SK-N-SH treated with all-trans-retinoic acid at 6 μM for 48 hours (cell line): ENCODE data around the gene SLC25A11.
"Not testable (repeated sequence)": the region's sequence is repeated elsewhere in the genome, so short reads cannot be mapped to it uniquely, and the experiment has no call there.

Source experiments
- ATAC-seq: fragments of 200-7000 bp; cut with Tn5 transposase; 3 replicates; pipeline ENCODE4 v1.9.1; 2020; ENCODE audit warnings: mild to moderate bottlenecking, moderate library complexity
- BACH2 ChIP-seq: fragments of 250-450 bp; sonication (Bioruptor Pico); IDR thresholded peaks from 2 replicates; pipeline ENCODE4 v1.9.0; 2021; ENCODE audit warnings: mild to moderate bottlenecking, borderline replicate concordance
- CREB5 ChIP-seq: fragments of 250-450 bp; sonication (Bioruptor Pico); IDR thresholded peaks from 2 replicates; pipeline ENCODE4 v1.5.1; 2020; ENCODE audit warnings: low read depth, mild to moderate bottlenecking, moderate library complexity
- CSDC2 ChIP-seq: fragments of 250-450 bp; sonication (Bioruptor Pico); IDR thresholded peaks from 2 replicates; pipeline ENCODE4 v1.5.0; 2020; ENCODE audit warnings: mild to moderate bottlenecking, moderate library complexity
- CSRNP3 ChIP-seq: fragments of 250-450 bp; sonication (Bioruptor Pico); IDR thresholded peaks from 2 replicates; pipeline ENCODE4 v1.5.1; 2021; ENCODE audit warnings: mild to moderate bottlenecking, moderate library complexity
- ESRRG ChIP-seq: fragments of 250-450 bp; sonication (Bioruptor Pico); IDR thresholded peaks from 2 replicates; pipeline ENCODE4 v1.6.1; 2021; ENCODE audit warnings: mild to moderate bottlenecking
- GLIS3 ChIP-seq: fragments of 250-450 bp; sonication (Bioruptor Pico); IDR thresholded peaks from 2 replicates; pipeline ENCODE4 v1.5.0; 2020; ENCODE audit warnings: mild to moderate bottlenecking, moderate library complexity
- OSR1 ChIP-seq: fragments of 250-450 bp; sonication (Bioruptor Pico); IDR thresholded peaks from 2 replicates; pipeline ENCODE4 v1.8.0; 2022; ENCODE audit warnings: moderate library complexity, mild to moderate bottlenecking, inconsistent platforms
- PPARA ChIP-seq: fragments of 250-450 bp; sonication (Bioruptor Pico); IDR thresholded peaks from 2 replicates; pipeline ENCODE4 v1.5.0; 2020; ENCODE audit warnings: mild to moderate bottlenecking, borderline replicate concordance
- RARB ChIP-seq: fragments of 250-450 bp; sonication (Bioruptor Pico); IDR thresholded peaks from 2 replicates; pipeline ENCODE4 v1.8.0; 2021; ENCODE audit warnings: mild to moderate bottlenecking, moderate library complexity
- SNAI2 ChIP-seq: fragments of 250-450 bp; sonication (Bioruptor Pico); IDR thresholded peaks from 2 replicates; pipeline ENCODE4 v1.5.0; 2020; ENCODE audit warnings: mild to moderate bottlenecking, moderate library complexity
- TCF4 ChIP-seq: fragments of 250-450 bp; sonication (Bioruptor Pico); IDR thresholded peaks from 2 replicates; pipeline ENCODE4 v1.8.0; 2021; ENCODE audit warnings: mild to moderate bottlenecking, moderate library complexity, borderline replicate concordance
- TOX ChIP-seq: fragments of 250-450 bp; sonication (Bioruptor Pico); IDR thresholded peaks from 2 replicates; pipeline ENCODE4 v1.8.0; 2021; ENCODE audit warnings: mild to moderate bottlenecking, moderate library complexity, borderline replicate concordance
- ZFP30 ChIP-seq: fragments of 450-650 bp; formaldehyde crosslinking; IDR thresholded peaks from 2 replicates; pipeline ENCODE4 v1.5.0; 2022; ENCODE audit warnings: mild to moderate bottlenecking, moderate library complexity
- ZNF565 ChIP-seq: fragments of 450-650 bp; formaldehyde crosslinking; conservative IDR thresholded peaks from 2 replicates; pipeline ENCODE4 v1.5.0; 2020; ENCODE audit warnings: low read depth, mild to moderate bottlenecking, moderate library complexity
- ZNF70 ChIP-seq: fragments of 450-650 bp; formaldehyde crosslinking; IDR thresholded peaks from 2 replicates; pipeline ENCODE4 v1.5.0; 2020; ENCODE audit warnings: mild to moderate bottlenecking, moderate library complexity
- ZNF8 ChIP-seq: fragments of 450-650 bp; formaldehyde crosslinking; IDR thresholded peaks from 2 replicates; pipeline ENCODE4 v1.5.0; 2020; ENCODE audit warnings: mild to moderate bottlenecking, moderate library complexity
- TF ChIP-seq, protein P1 (sequence below): fragments of 250-450 bp; sonication (Bioruptor Pico); IDR thresholded peaks from 2 replicates; pipeline ENCODE4 v1.5.0; 2020; ENCODE audit warnings: mild to moderate bottlenecking, moderate library complexity
- TF ChIP-seq, protein P2 (sequence below): fragments of 250-450 bp; sonication (Bioruptor Pico); IDR thresholded peaks from 2 replicates; pipeline ENCODE4 v1.8.0; 2021; ENCODE audit warnings: low read depth, mild to moderate bottlenecking, moderate library complexity, borderline replicate concordance
- TF ChIP-seq, protein P3 (sequence below): fragments of 250-450 bp; sonication (Bioruptor Pico); IDR thresholded peaks from 2 replicates; pipeline ENCODE4 v1.8.0; 2020; ENCODE audit warnings: mild to moderate bottlenecking, moderate library complexity, borderline replicate concordance

The SLC25A11 gene

DNA sequence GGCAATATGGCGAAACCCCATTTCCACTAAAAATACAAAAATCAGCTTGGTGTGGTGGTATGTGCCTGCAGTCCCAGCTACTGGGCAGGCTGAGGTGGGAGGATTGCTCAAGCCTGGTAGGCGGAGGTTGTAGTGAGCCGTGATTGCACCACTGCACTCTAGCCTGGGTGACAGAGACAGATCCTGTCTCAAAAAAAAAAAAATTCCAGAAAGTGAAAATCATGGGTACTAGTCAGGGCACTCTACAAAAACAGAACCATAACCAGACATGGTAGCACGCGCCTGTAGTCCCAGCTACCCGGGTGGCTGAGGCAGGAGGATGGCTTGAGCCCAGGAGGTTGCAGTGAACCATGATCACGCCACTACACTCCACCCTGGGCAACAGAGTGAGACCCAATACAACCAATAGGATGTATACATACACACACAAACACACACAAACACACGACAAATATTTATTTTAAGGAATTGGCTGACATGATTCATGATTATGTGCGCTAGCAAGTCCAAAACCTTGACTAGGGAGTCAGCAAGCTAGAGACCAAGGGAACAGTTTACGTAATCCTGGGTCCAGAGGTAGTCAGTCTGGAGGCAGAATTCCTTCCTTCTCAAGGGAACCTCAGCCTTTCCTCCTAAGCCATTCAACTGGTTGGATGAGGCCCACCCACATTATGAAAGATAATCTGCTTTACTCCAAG lies 19.3 kb downstream of the SLC25A11 start:
- no peak; the same call in 2 of the 3 replicates for ATAC-seq
- TF ChIP-seq ZNF565 (no peak), GLIS3 (CRISPR knock-in tag) (no peak), ZNF70 (no peak), OSR1 (CRISPR knock-in tag) (no peak), ZNF8 (CRISPR knock-in tag) (no peak), CSDC2 (no peak), CSRNP3 (CRISPR knock-in tag) (no peak), RARB (no peak), BACH2 (CRISPR knock-in tag) (no peak), ESRRG (CRISPR knock-in tag) (no peak)
- TF ChIP-seq, protein P1, sequence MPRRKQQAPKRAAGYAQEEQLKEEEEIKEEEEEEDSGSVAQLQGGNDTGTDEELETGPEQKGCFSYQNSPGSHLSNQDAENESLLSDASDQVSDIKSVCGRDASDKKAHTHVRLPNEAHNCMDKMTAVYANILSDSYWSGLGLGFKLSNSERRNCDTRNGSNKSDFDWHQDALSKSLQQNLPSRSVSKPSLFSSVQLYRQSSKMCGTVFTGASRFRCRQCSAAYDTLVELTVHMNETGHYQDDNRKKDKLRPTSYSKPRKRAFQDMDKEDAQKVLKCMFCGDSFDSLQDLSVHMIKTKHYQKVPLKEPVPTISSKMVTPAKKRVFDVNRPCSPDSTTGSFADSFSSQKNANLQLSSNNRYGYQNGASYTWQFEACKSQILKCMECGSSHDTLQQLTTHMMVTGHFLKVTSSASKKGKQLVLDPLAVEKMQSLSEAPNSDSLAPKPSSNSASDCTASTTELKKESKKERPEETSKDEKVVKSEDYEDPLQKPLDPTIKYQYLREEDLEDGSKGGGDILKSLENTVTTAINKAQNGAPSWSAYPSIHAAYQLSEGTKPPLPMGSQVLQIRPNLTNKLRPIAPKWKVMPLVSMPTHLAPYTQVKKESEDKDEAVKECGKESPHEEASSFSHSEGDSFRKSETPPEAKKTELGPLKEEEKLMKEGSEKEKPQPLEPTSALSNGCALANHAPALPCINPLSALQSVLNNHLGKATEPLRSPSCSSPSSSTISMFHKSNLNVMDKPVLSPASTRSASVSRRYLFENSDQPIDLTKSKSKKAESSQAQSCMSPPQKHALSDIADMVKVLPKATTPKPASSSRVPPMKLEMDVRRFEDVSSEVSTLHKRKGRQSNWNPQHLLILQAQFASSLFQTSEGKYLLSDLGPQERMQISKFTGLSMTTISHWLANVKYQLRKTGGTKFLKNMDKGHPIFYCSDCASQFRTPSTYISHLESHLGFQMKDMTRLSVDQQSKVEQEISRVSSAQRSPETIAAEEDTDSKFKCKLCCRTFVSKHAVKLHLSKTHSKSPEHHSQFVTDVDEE (CRISPR knock-in tag) = no peak
- TF ChIP-seq, protein P2, sequence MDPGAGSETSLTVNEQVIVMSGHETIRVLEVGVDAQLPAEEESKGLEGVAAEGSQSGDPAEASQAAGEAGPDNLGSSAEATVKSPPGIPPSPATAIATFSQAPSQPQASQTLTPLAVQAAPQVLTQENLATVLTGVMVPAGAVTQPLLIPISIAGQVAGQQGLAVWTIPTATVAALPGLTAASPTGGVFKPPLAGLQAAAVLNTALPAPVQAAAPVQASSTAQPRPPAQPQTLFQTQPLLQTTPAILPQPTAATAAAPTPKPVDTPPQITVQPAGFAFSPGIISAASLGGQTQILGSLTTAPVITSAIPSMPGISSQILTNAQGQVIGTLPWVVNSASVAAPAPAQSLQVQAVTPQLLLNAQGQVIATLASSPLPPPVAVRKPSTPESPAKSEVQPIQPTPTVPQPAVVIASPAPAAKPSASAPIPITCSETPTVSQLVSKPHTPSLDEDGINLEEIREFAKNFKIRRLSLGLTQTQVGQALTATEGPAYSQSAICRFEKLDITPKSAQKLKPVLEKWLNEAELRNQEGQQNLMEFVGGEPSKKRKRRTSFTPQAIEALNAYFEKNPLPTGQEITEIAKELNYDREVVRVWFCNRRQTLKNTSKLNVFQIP (CRISPR knock-in tag) = no peak
- TF ChIP-seq, protein P3, sequence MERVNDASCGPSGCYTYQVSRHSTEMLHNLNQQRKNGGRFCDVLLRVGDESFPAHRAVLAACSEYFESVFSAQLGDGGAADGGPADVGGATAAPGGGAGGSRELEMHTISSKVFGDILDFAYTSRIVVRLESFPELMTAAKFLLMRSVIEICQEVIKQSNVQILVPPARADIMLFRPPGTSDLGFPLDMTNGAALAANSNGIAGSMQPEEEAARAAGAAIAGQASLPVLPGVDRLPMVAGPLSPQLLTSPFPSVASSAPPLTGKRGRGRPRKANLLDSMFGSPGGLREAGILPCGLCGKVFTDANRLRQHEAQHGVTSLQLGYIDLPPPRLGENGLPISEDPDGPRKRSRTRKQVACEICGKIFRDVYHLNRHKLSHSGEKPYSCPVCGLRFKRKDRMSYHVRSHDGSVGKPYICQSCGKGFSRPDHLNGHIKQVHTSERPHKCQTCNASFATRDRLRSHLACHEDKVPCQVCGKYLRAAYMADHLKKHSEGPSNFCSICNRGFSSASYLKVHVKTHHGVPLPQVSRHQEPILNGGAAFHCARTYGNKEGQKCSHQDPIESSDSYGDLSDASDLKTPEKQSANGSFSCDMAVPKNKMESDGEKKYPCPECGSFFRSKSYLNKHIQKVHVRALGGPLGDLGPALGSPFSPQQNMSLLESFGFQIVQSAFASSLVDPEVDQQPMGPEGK (CRISPR knock-in tag) = no peak

DNA sequence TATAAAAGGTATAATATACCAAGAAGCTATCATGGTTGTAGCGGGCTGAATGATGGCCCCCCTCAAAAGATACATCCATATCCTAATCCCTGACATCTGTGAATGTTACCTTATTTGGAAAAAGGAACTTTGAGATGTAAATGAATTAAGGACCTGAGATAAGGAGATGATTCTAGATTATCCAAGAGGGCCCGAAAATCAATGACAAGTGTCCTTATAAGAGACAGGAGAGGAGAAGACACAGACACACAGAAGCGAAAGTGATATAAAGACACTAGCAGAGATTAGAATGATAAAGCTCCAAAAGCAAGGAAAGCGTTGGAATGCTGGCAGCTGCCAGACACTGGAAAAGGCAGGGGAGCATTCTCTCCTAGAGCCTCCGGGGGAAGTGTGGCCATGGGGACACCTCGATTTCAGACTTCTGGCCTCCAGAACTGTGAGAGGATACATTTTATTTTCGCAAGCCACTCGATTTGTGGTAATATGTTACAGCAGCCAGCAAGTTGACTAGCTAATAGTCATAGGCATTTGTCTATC lies 20.3 kb downstream of the SLC25A11 start:
- TF ChIP-seq TCF4 (CRISPR knock-in tag) (peak; percentile 30; the same call in 1 of the 2 replicates), CREB5 (CRISPR knock-in tag) (no peak)
- ATAC-seq = peak; percentile 48

DNA sequence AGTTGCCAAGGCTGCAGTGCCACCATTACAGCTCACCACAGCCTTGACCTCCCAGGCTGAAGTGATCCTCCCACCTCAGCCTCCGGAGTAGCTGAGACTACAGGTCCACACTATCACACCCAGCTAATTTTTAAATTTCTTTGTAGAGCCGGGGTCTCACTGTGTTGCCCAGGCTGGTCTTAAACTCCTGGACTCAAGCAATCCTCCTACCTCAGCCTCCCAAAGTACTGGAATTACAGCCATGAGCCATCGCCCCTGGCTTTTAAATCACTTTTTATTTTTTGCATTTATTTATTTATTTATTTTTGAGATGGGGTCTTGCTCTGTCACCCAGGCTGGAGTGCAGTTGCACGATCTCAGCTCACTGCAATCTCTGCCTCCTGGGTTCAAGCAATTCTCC lies 25.3 kb downstream of the SLC25A11 start:
- not testable (repeated sequence) for ATAC-seq

GRCh38 chr17:4913994-4914393 lies 25.9 kb downstream of the SLC25A11 start:
- ATAC-seq = no peak
- no peak for TF ChIP-seq PPARA (CRISPR knock-in tag)
- TF ChIP-seq ZNF8 (CRISPR knock-in tag) = no peak
- no peak for TF ChIP-seq ZFP30 (CRISPR knock-in tag)
- no peak for TF ChIP-seq TOX (CRISPR knock-in tag)
- no peak for TF ChIP-seq CREB5 (CRISPR knock-in tag)
- TF ChIP-seq, protein P1 (CRISPR knock-in tag) = no peak
- no peak for TF ChIP-seq SNAI2 (CRISPR knock-in tag)
- TF ChIP-seq, protein P3 (CRISPR knock-in tag) = no peak
- TF ChIP-seq ZNF70 = no peak
- no peak for TF ChIP-seq ZNF565
